Inflammatory macrophage treated with lipopolysaccharide for 4 hours (primary cell): ENCODE data around the gene SGMS2.
"Not testable (repeated sequence)": the region's sequence is repeated elsewhere in the genome, so short reads cannot be mapped to it uniquely, and the experiment has no call there.

Source experiments
- DNase-seq: peaks from one replicate; pipeline ENCODE4 v3.0.0-alpha.2; 2020

The SGMS2 gene

DNA sequence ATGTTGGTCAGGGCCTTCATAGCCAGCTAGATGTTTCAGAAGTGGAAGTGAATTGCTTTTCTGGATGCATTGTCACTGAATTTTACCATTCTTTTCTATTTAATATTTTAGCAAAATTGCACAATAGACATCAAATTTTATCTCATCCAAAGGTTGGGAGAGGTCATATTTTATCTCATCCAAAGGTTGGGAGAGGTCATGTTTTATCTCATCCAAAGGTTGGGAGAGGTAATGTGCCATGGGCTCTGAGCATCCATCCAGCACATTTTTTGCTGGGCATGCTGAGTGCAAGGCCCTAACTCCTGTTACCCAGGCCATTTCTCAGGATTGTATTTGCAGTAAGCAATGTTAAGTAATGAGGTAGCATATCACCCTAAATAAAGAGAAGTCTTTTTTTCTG lies 91.9 kb downstream of the SGMS2 start:
- DNase-seq = no peak

DNA sequence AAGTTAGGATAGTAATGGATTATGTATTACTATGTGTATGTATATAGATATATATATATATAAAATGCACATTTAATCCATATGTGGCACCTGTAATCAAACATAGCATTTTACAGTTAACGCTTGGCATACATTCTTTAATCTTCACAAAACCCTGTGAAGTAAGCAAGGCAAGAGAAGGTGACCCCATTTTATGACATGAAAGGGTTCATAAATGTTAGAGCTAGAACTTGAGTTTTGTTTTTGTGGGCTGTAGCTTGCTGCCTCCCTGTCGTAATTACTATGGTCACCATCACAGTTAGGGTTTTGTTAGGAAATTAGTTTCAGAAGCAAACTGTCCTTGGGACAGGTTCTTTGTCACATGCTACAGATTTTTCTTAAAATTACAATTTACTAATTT lies 92.8 kb downstream of the SGMS2 start:
- DNase-seq = no peak

DNA sequence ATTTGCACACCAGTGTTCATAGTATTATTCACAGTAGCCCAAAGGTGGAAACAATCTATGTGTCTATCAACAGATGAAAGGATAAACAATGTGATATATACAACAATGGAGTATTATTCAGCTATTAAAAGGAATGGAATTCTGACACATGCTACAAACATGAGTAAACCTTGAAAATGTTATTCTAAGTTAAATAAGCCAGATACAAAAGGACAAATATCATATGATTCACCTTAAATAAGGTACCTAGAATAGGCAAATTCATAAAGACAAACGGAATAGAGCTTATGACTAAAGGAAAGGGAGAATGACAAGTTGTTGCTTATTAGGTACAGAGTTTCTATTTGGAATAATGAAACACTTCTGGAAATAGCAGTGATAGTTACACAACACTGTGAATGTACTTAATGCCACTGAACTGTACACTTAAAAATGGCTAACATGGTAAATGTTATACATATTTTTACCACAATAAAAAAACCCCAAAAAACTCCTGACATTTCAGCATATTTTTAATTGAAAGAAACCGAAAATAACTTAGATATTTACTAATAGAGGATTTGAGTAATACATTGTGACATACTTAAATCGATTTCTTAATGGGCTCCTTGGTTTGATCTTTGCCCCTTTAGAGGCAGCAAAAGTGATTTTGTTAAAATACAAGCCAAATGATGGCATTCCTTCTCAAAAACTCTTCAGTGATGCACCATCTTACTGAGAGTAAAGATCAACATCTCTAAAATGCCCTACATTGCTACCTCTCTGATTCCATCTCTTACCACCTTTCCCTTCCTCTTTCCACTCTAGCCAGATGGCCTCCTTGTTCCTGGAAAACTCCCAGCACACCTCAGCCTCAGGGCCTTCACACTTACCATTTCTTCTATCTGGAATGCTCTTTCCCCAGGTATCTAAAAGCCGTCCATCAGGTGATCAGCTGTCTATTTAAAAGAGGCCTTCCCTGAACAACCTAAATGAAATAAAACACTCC lies 98.0 kb downstream of the SGMS2 start:
- DNase-seq = peak; percentile 43

DNA sequence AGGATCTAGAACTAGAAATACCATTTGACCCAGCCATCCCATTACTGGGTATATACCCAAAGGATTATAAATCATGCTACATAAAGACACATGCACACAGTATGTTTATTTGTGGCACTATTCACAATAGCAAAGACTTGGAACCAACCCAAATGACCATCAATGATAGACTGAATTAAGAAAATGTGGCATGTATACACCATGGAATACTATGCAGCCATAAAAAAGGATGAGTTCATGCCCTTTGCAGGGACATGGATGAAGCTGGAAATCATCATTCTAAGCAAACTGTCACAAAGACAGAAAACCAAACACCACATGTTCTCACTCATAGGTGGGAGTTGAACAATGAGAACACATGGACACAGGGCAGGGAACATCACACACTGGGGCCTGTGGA lies 101.0 kb downstream of the SGMS2 start:
- DNase-seq = not testable (repeated sequence)

DNA sequence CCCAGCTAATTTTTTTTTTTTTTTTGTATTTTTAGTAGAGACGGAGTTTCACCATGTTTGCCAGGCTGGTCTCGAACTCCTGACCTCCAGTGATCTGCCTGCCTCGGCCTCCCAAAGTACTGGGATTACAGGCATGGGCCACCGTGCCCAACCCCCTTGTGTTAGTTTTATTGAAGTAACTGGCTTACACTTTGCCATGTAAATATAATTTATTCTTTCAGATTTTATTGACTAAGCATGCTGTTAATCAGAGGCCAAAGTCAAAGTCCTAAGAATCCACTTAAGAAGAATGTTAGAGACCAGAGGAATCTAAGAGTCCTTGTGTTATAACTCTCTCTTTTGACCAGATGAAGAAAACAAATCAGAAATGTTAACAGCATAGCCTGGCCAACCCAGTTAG lies 102.1 kb downstream of the SGMS2 start:
- DNase-seq = not testable (repeated sequence)

DNA sequence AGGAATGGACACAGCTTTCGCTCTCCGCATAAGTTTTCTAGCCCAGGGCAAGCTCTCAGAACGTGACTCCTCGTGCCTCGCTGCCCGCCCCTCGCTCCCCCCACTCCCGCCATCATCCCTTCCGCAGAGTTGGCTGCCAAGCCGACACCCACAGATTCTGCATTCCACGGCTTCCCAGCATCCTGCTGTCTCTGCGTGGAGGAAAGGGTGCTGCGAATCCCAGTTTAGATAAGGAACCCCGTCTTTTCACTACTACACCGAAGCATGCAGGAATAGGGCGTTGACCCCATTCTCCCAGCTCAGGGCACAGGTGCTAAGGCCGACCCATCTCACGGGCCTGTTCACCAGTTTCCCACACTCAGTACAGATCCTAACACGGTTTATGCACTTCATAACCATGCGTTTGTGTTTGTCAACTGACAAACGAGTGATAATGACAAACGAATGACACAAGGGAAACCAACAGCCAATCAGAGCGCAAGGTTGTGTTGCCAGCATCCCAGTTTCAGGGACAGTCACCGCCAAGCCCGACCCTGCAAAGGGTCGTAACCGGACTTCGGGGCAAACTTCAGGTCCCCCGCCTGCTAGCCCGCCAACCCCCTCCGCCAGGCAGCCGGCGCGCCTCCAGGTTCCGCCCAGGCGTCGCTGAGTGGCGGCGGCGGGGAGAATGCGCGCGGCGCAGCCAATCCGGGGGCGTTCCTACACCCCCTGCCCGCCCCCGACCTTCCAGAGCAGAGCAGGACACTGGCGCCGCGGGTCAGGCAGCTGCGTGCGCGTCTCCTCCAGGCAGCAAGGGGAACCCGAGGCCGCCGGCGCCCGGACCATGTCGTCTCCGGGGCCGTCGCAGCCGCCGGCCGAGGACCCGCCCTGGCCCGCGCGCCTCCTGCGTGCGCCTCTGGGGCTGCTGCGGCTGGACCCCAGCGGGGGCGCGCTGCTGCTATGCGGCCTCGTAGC lies 106.4 kb downstream of the SGMS2 start, which contains the start of gene CYP2U1:
TSS of gene CYP2U1 (plus strand) at position 729 of the 954 bp plus-strand sequence. CDS start at position 824, 95 bp downstream.
- DNase-seq = peak; percentile 65

DNA sequence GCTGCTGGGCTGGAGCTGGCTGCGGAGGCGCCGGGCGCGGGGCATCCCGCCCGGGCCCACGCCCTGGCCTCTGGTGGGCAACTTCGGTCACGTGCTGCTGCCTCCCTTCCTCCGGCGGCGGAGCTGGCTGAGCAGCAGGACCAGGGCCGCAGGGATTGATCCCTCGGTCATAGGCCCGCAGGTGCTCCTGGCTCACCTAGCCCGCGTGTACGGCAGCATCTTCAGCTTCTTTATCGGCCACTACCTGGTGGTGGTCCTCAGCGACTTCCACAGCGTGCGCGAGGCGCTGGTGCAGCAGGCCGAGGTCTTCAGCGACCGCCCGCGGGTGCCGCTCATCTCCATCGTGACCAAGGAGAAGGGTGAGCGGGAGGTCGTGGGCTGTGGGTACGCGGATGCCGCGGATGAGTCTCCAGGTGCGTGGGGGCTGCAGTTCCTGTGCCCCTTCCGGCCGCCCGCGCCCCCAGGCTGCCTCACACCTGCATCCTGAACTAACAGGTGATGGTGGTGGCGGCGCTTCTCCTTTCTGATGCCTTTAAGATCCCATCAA lies 107.1 kb downstream of the SGMS2 start:
- DNase-seq = no peak

DNA sequence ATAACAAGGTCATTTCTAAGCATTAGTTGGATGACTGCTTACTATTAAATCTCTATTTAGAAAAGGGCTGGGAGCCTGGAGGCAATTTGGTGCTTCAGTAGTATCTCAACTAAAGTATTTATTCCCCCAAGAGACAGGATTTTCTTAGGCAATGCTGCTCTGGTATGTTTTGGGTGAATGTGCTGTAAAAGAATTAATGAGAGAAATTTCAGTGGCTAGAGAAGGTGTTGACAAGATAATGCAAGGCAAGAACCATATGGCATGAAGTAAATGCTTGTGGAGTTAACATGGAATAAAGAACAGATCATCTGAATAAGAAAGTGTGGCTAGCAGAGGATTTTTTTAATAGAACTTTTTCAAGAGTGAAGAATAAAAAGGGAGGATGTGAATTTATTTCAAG lies 110.5 kb downstream of the SGMS2 start:
- DNase-seq = no peak

DNA sequence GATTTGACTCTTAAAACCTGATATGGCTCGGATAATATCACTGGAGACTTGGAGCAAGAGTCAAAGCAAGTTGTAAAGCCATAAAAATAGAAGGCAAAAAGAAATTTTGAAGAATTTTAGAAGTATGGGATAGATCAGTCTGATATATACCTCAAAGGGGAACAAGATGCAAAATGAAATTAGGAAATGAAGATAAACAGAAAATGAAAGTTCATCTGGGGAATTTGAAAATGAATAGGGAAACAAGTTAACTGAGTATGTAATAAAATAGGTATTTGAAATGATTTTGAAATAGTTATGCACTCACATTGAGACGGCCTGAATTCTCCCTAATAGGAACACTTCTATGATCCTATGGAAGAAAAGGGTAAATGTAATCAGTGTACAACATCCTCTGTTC lies 112.3 kb downstream of the SGMS2 start:
- DNase-seq = peak; percentile 75

DNA sequence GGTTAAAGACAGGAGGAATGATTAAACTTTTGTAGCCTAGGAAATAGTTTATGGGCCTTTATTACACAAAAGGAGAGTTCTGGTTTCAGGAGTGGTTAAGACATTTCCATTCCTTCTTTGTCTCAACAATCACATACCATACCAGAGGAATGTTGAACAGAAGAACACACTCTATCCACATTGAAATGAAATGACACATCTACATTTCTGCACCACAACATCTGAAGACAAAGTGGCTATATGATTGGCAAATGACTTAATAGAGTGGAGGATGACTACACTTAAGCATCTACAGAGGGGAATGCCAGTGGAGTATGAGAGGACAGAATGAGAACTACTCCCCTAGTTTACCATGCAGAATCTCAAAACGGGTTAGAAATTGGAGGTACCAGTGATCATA lies 114.6 kb downstream of the SGMS2 start:
- no peak for DNase-seq

DNA sequence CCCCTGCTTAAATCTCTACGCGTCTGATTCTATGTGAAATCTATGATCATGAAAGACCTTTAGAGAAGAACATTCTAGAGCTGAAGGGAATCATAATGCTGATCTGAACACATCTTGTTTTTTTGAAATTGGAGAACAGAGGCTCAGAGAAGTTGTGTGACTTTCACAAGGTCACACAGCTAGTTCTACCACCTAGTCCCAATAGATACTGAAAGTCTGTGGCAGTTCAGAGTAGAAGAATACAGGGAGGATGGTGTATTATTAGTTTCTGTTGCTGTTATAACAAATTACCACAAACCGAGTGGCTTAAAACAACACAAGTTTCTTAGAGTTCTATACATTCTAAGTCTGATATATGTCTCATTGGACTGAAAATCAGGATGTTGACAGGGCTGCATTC lies 121.1 kb downstream of the SGMS2 start:
- DNase-seq = no peak

DNA sequence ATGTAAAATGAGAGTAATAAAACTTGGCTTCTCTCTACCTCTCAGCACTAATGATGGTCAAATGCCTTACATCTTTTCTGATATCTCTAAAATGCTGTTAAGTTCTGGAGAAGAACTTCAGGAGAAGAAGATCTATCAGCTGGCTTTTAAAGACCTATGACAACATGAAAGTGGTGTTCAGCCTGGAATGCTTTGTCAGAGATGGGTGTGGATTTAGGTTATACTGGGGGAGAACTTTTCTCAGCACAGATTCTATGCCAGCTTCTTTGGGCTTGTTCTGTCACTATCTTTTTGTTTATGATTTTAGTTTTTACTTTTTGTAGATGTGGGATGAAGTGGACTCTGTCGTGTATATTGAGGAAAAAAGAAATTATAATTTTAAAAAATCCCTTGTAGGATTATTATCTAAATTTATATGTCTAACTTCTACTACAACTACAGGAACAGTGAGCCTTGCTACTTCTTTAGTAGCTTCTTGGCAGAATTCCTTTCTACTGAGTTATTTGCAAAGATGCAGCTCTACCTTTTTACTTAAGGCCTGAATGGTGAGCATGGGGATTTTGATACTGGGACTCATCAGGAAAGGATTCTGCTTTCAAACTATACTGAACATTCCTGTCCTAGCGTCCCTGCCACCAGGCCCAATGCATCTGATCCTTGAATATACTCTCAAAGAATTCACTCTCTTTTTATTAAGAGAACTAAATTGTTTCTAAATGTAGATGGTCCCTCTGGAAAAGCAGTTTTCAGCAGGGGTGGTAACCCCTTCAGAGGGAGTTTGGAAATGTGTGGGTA lies 126.2 kb downstream of the SGMS2 start:
- no peak for DNase-seq

DNA sequence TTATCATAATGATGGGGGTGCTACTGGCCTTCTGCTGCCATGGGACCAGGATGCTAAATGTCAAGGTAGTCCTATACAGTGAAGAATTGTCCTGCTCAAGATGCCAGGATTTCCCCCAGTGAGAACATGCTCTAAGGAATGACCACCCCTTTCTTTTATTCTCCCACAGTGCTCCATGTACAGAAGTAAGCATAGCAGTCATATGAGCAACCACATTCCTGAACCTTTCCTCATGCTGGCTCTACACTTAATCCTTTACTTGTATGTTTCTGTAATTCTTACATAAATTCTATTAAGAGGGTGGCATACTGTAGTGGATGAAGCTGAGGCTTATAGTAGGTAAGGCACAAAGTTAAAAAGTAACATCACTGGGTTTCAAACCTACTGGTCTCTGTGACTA lies 126.8 kb downstream of the SGMS2 start:
- no peak for DNase-seq

DNA sequence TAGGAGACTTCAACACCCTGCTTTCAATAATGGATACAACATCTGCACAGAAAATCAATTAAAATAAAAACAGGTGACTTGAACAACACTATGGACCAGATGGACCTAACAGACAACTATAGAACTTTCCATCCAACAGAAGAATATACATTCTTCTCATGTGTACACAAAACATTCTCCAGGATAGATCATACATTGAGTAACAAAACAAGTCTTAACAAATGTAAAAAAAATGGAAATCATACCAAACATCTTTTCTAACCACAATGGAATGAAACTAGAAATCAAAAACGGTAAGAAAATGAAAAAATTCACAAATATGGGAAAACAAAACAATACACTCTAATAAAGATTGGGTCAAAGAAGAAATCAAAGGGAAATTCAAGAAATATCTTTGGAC lies 131.3 kb downstream of the SGMS2 start:
- no peak for DNase-seq
